Hepatocyte (in vitro differentiated cells): Measurements from ENCODE around the gene PAX5.

ENCODE experiments used
- CTCF ChIP-seq: fragments of 200-600 bp; sonication (generic); IDR thresholded peaks from 2 replicates; pipeline ENCODE4 v1.5.1; 2016; ENCODE audit warnings: antibody characterized with exemption, mild to moderate bottlenecking; ENCODE audit not compliant: poor library complexity
- EZH2 ChIP-seq: fragments of 200-600 bp; sonication (generic); IDR thresholded peaks from 2 replicates; pipeline ENCODE4 v1.6.1; 2016; ENCODE audit warnings: antibody characterized with exemption, mild to moderate bottlenecking, borderline replicate concordance
- EZH2phosphoT487 ChIP-seq: fragments of 200-600 bp; sonication (generic); IDR thresholded peaks from one replicate; pipeline ENCODE4 v1.6.1; 2018; ENCODE audit warnings: antibody characterized with exemption, mild to moderate bottlenecking, low read depth, moderate library complexity; ENCODE audit not compliant: unreplicated experiment, severe bottlenecking

DNA sequence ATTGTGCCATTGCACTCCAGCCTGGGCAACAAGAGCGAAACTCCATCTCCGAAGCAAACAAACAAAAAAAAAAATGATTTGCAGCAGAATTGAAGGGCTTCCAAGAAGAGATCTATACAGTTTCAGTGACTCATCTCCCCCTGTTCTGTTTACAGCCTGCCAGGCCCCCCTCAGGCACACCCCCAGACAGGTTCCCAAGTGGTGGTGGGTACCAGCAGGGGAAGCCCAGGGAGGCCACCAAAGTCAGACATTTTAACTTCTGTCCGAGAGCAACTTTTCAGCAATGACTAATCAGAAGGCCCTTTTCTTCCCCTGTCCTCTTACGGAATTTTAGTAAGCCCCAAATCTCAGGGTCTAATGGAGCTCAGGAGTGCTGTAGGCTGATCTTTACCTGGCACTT is 98.7 kb downstream of the PAX5 start:
- no peak for TF ChIP-seq CTCF
- no peak for TF ChIP-seq EZH2
- no peak for TF ChIP-seq EZH2phosphoT487
